ENCODE measurements around the gene WDR91. TPM values are rescaled to one million over a fixed set of nuclear protein-coding genes. Genes with fewer than 3 reads are reported as not detected.

Gene WDR91
- total and polyA plus RNA-seq, 4 donors, result 12.6 to 41.4 (median 27.2) TPM

- Histone ChIP-seq H3K36me3 (ENCODE audit: control insufficient read depth in 1 of 2, insufficient read depth in 2 of 2, low read length in 1 of 2) (peaks cover 12 to 15% of the 10 kb centered on the region in 2 donors), H3K27ac (ENCODE audit: low read depth in 1 of 2, low read length in 2 of 2) (no peak overlapping the region), H3K4me3 (ENCODE audit: low read length in 2 of 2) (no peak overlapping the region), H3K4me1 (ENCODE audit: control insufficient read depth in 1 of 2, insufficient read depth in 2 of 2, low read length in 2 of 2) (no peaks in the 10 kb centered on the region), H3K27me3 (ENCODE audit: control insufficient read depth in 1 of 2, insufficient read depth in 2 of 2, low read length in 1 of 2) (no peaks in the 10 kb centered on the region), H3K9me3 (ENCODE audit: control insufficient read depth, low read length) (peaks cover 12% of the 10 kb centered on the region)
- DNase-seq (peak in 1 of 2 donors; percentile 33), ATAC-seq (ENCODE audit: low FRiP score) (no peak)
- intact Hi-C loops (cut with DNase I), result no loop called here
- WGBS, 2 donors, result 98% methylated on average over 31 of the region's 31 CpGs
These were observed 29.2 kb downstream of the WDR91 start for GRCh38 chr7:135181929-135182678.

- H3K27me3 ChIP-seq (ENCODE audit: control insufficient read depth in 1 of 2, insufficient read depth in 2 of 2, low read length in 1 of 2), result no peaks in the 10 kb centered on the region
- no peak overlapping the region for H3K4me3 ChIP-seq (ENCODE audit: low read length in 2 of 2)
- H3K36me3 ChIP-seq (ENCODE audit: control insufficient read depth in 1 of 2, insufficient read depth in 2 of 2, low read length in 1 of 2), result peaks cover 12 to 15% of the 10 kb centered on the region in 2 donors
- no peaks in the 10 kb centered on the region for H3K4me1 ChIP-seq (ENCODE audit: control insufficient read depth in 1 of 2, insufficient read depth in 2 of 2, low read length in 2 of 2)
- ATAC-seq (ENCODE audit: low FRiP score), result no peak
- WGBS, 2 donors, result 82 to 90% methylated on average over 3 of the region's 3 CpGs
- intact Hi-C loops (cut with DNase I), result no loop called here
- H3K27ac ChIP-seq (ENCODE audit: low read depth in 1 of 2, low read length in 2 of 2), result no peak overlapping the region
- DNase-seq, result no peak
- peaks cover 12% of the 10 kb centered on the region for H3K9me3 ChIP-seq (ENCODE audit: control insufficient read depth, low read length)
These were observed 29.9 kb downstream of the WDR91 start for GRCh38 chr7:135181261-135181928.

- H3K27me3 ChIP-seq (ENCODE audit: control insufficient read depth in 1 of 2, insufficient read depth in 2 of 2, low read length in 1 of 2), result no peaks in the 10 kb centered on the region
- ATAC-seq (ENCODE audit: low FRiP score), result no peak
- no peaks in the 10 kb centered on the region for H3K4me1 ChIP-seq (ENCODE audit: control insufficient read depth in 1 of 2, insufficient read depth in 2 of 2, low read length in 2 of 2)
- no peak overlapping the region for H3K27ac ChIP-seq (ENCODE audit: low read depth in 1 of 2, low read length in 2 of 2)
- H3K4me3 ChIP-seq (ENCODE audit: low read length in 2 of 2), result no peak overlapping the region
- DNase-seq, result no peak
- H3K36me3 ChIP-seq (ENCODE audit: control insufficient read depth in 1 of 2, insufficient read depth in 2 of 2, low read length in 1 of 2), result peaks cover 12 to 14% of the 10 kb centered on the region in 2 donors
- intact Hi-C loops (cut with DNase I), result no loop called here
- peaks cover 12% of the 10 kb centered on the region for H3K9me3 ChIP-seq (ENCODE audit: control insufficient read depth, low read length)
- 98% methylated on average over 5 of the region's 5 CpGs for WGBS, 2 donors
These were observed 31.2 kb downstream of the WDR91 start for GRCh38 chr7:135180122-135180521.

GRCh38 chr7:135179321-135179925 lies 31.9 kb downstream of the WDR91 start:
- Histone ChIP-seq H3K36me3 (ENCODE audit: control insufficient read depth in 1 of 2, insufficient read depth in 2 of 2, low read length in 1 of 2) (peaks cover 12% of the 10 kb centered on the region in 2 donors), H3K27ac (ENCODE audit: low read depth in 1 of 2, low read length in 2 of 2) (no peak overlapping the region), H3K9me3 (ENCODE audit: control insufficient read depth, low read length) (peaks cover 12% of the 10 kb centered on the region), H3K4me1 (ENCODE audit: control insufficient read depth in 1 of 2, insufficient read depth in 2 of 2, low read length in 2 of 2) (no peaks in the 10 kb centered on the region), H3K27me3 (ENCODE audit: control insufficient read depth in 1 of 2, insufficient read depth in 2 of 2, low read length in 1 of 2) (no peaks in the 10 kb centered on the region), H3K4me3 (ENCODE audit: low read length in 2 of 2) (no peak overlapping the region)
- ATAC-seq (ENCODE audit: low FRiP score) (no peak), DNase-seq (no peak)
- intact Hi-C loops (cut with DNase I), result no loop called here
- 20 to 46% methylated on average over 8 of the region's 8 CpGs for WGBS, 2 donors

GRCh38 chr7:135178364-135178763 lies 33.0 kb downstream of the WDR91 start:
- ATAC-seq (ENCODE audit: low FRiP score) (no peak), DNase-seq (no peak)
- no peaks in the 10 kb centered on the region for H3K4me1 ChIP-seq (ENCODE audit: control insufficient read depth in 1 of 2, insufficient read depth in 2 of 2, low read length in 2 of 2)
- no peaks in the 10 kb centered on the region for H3K27me3 ChIP-seq (ENCODE audit: control insufficient read depth in 1 of 2, insufficient read depth in 2 of 2, low read length in 1 of 2)
- H3K4me3 ChIP-seq (ENCODE audit: low read length in 2 of 2), result no peak overlapping the region
- H3K9me3 ChIP-seq (ENCODE audit: control insufficient read depth, low read length), result peaks cover 12% of the 10 kb centered on the region
- peaks cover 6 to 7% of the 10 kb centered on the region in 2 donors for H3K36me3 ChIP-seq (ENCODE audit: control insufficient read depth in 1 of 2, insufficient read depth in 2 of 2, low read length in 1 of 2)
- 90% methylated on average over 13 of the region's 13 CpGs for WGBS, 2 donors
- no peak overlapping the region for H3K27ac ChIP-seq (ENCODE audit: low read depth in 1 of 2, low read length in 2 of 2)
- intact Hi-C loops (cut with DNase I), result no loop called here

- H3K27me3 ChIP-seq (ENCODE audit: control insufficient read depth in 1 of 2, insufficient read depth in 2 of 2, low read length in 1 of 2), result no peaks in the 10 kb centered on the region
- peaks cover 6% of the 10 kb centered on the region for H3K9me3 ChIP-seq (ENCODE audit: control insufficient read depth, low read length)
- H3K4me1 ChIP-seq (ENCODE audit: control insufficient read depth in 1 of 2, insufficient read depth in 2 of 2, low read length in 2 of 2), result no peaks in the 10 kb centered on the region
- ATAC-seq (ENCODE audit: low FRiP score), result no peak
- peaks cover 0 to under 1% of the 10 kb centered on the region in 2 donors for H3K36me3 ChIP-seq (ENCODE audit: control insufficient read depth in 1 of 2, insufficient read depth in 2 of 2, low read length in 1 of 2)
- intact Hi-C loops (cut with DNase I), result no loop called here
- WGBS, 2 donors, result 93% methylated on average over 9 of the region's 9 CpGs
- no peak overlapping the region for H3K27ac ChIP-seq (ENCODE audit: low read depth in 1 of 2, low read length in 2 of 2)
- no peak for DNase-seq
- H3K4me3 ChIP-seq (ENCODE audit: low read length in 2 of 2), result no peak overlapping the region
These were observed 34.2 kb downstream of the WDR91 start for GRCh38 chr7:135177028-135177696.

GRCh38 chr7:135175931-135176330 lies 35.4 kb downstream of the WDR91 start:
- no peaks in the 10 kb centered on the region for H3K36me3 ChIP-seq (ENCODE audit: control insufficient read depth in 1 of 2, insufficient read depth in 2 of 2, low read length in 1 of 2)
- intact Hi-C loops (cut with DNase I), result no loop called here

GRCh38 chr7:135174941-135175340 lies 36.4 kb downstream of the WDR91 start:
- H3K27me3 ChIP-seq (ENCODE audit: control insufficient read depth in 1 of 2, insufficient read depth in 2 of 2, low read length in 1 of 2), result no peaks in the 10 kb centered on the region

More at GRCh38 chr7:135175931-135176330, 35.4 kb downstream of the WDR91 start:
- H3K27ac ChIP-seq (ENCODE audit: low read depth in 1 of 2, low read length in 2 of 2), result no peak overlapping the region
- H3K4me3 ChIP-seq (ENCODE audit: low read length in 2 of 2), result no peak overlapping the region
- 93 to 94% methylated on average over 6 of the region's 6 CpGs for WGBS, 2 donors
- peaks cover under 1% of the 10 kb centered on the region for H3K9me3 ChIP-seq (ENCODE audit: control insufficient read depth, low read length)
- DNase-seq (no peak), ATAC-seq (ENCODE audit: low FRiP score) (no peak)
- no peaks in the 10 kb centered on the region for H3K4me1 ChIP-seq (ENCODE audit: control insufficient read depth in 1 of 2, insufficient read depth in 2 of 2, low read length in 2 of 2)
- H3K27me3 ChIP-seq (ENCODE audit: control insufficient read depth in 1 of 2, insufficient read depth in 2 of 2, low read length in 1 of 2), result no peaks in the 10 kb centered on the region

More at GRCh38 chr7:135174941-135175340, 36.4 kb downstream of the WDR91 start:
- no peak overlapping the region for H3K27ac ChIP-seq (ENCODE audit: low read depth in 1 of 2, low read length in 2 of 2)
- H3K4me1 ChIP-seq (ENCODE audit: control insufficient read depth in 1 of 2, insufficient read depth in 2 of 2, low read length in 2 of 2), result no peaks in the 10 kb centered on the region
- ATAC-seq (ENCODE audit: low FRiP score) (no peak), DNase-seq (no peak)
- H3K4me3 ChIP-seq (ENCODE audit: low read length in 2 of 2), result no peak overlapping the region
- 94% methylated on average over 7 of the region's 7 CpGs for WGBS, 2 donors
- H3K9me3 ChIP-seq (ENCODE audit: control insufficient read depth, low read length), result no peaks in the 10 kb centered on the region
- no peaks in the 10 kb centered on the region for H3K36me3 ChIP-seq (ENCODE audit: control insufficient read depth in 1 of 2, insufficient read depth in 2 of 2, low read length in 1 of 2)
- intact Hi-C loops (cut with DNase I), result loop anchor here in 1 of 2 donors (5.0 kb wide), 1 partner anchor 488 kb away; no protein-coding TSS in a partner anchor
